ENCODE measurements around the gene FEM1C. TPM values are rescaled to one million over a fixed set of nuclear protein-coding genes. Genes with fewer than 3 reads are reported as not detected.

The FEM1C gene
- total RNA-seq, 1 donor from 2014 or later: 18.9 TPM

- no peak overlapping the region for H3K4me3 ChIP-seq (ENCODE audit: low read depth, low read length)
- TF ChIP-seq CTCF (IDR thresholded peaks at IDR 0.05; ENCODE audit: insufficient read depth, low read length, poor library complexity, severe bottlenecking): no peak
- H3K36me3 ChIP-seq (ENCODE audit: control insufficient read depth, insufficient read depth, low read length): no peaks in the 10 kb centered on the region
- DNase-seq (ENCODE audit: low read depth): no peak
- no peaks in the 10 kb centered on the region for H3K27me3 ChIP-seq (ENCODE audit: control insufficient read depth, insufficient read depth, low read length)
Measured at GRCh38 chr5:115584501-115584900, 39.9 kb upstream of the FEM1C start.

- DNase-seq (ENCODE audit: low read depth): peak; percentile 56
- no peak for TF ChIP-seq CTCF (IDR thresholded peaks at IDR 0.05; ENCODE audit: insufficient read depth, low read length, poor library complexity, severe bottlenecking)
- Histone ChIP-seq H3K4me3 (ENCODE audit: low read depth, low read length) (no peak overlapping the region), H3K36me3 (ENCODE audit: control insufficient read depth, insufficient read depth, low read length) (no peaks in the 10 kb centered on the region), H3K27me3 (ENCODE audit: control insufficient read depth, insufficient read depth, low read length) (no peaks in the 10 kb centered on the region)
Measured at GRCh38 chr5:115583474-115583873, 38.9 kb upstream of the FEM1C start.

- Histone ChIP-seq H3K36me3 (ENCODE audit: control insufficient read depth, insufficient read depth, low read length) (no peaks in the 10 kb centered on the region), H3K4me3 (ENCODE audit: low read depth, low read length) (no peak overlapping the region), H3K27me3 (ENCODE audit: control insufficient read depth, insufficient read depth, low read length) (no peaks in the 10 kb centered on the region)
- no peak for DNase-seq (ENCODE audit: low read depth)
- TF ChIP-seq CTCF (IDR thresholded peaks at IDR 0.05; ENCODE audit: insufficient read depth, low read length, poor library complexity, severe bottlenecking): no peak
Measured at GRCh38 chr5:115580941-115581340, 36.4 kb upstream of the FEM1C start.

- no peak for TF ChIP-seq CTCF (IDR thresholded peaks at IDR 0.05; ENCODE audit: insufficient read depth, low read length, poor library complexity, severe bottlenecking)
- Histone ChIP-seq H3K36me3 (ENCODE audit: control insufficient read depth, insufficient read depth, low read length) (no peaks in the 10 kb centered on the region), H3K27me3 (ENCODE audit: control insufficient read depth, insufficient read depth, low read length) (no peaks in the 10 kb centered on the region), H3K4me3 (ENCODE audit: low read depth, low read length) (no peak overlapping the region)
- DNase-seq (ENCODE audit: low read depth): no peak
Measured at GRCh38 chr5:115579747-115580173, 35.2 kb upstream of the FEM1C start.

- no peak for DNase-seq (ENCODE audit: low read depth)
- no peaks in the 10 kb centered on the region for H3K27me3 ChIP-seq (ENCODE audit: control insufficient read depth, insufficient read depth, low read length)
- H3K4me3 ChIP-seq (ENCODE audit: low read depth, low read length): no peak overlapping the region
- H3K36me3 ChIP-seq (ENCODE audit: control insufficient read depth, insufficient read depth, low read length): no peaks in the 10 kb centered on the region
- no peak for TF ChIP-seq CTCF (IDR thresholded peaks at IDR 0.05; ENCODE audit: insufficient read depth, low read length, poor library complexity, severe bottlenecking)
Measured at GRCh38 chr5:115579216-115579615, 34.6 kb upstream of the FEM1C start.

GRCh38 chr5:115578657-115579056 is 34.1 kb upstream of the FEM1C start:
- DNase-seq (ENCODE audit: low read depth): no peak
- no peak overlapping the region for H3K4me3 ChIP-seq (ENCODE audit: low read depth, low read length)
- no peak for TF ChIP-seq CTCF (IDR thresholded peaks at IDR 0.05; ENCODE audit: insufficient read depth, low read length, poor library complexity, severe bottlenecking)
- H3K27me3 ChIP-seq (ENCODE audit: control insufficient read depth, insufficient read depth, low read length): no peaks in the 10 kb centered on the region
- H3K36me3 ChIP-seq (ENCODE audit: control insufficient read depth, insufficient read depth, low read length): no peaks in the 10 kb centered on the region
